Measurements from ENCODE around the gene ADAM8.

Gene ADAM8

GRCh38 chr10:133294189-133294588 is 17.5 kb upstream of the ADAM8 start:
- CTCF ChIA-PET: no interaction called here
- TF ChIP-seq HDGF (IDR thresholded peaks at IDR 0.05; ENCODE audit: borderline replicate concordance) (no peak), BHLHE40 (IDR thresholded peaks at IDR 0.05; ENCODE audit: borderline replicate concordance) (no peak), L3MBTL2 (conservative IDR thresholded peaks at IDR 0.05) (no peak), SUZ12 (IDR thresholded peaks at IDR 0.05) (no peak), ZNF384 (IDR thresholded peaks at IDR 0.05) (no peak), FOXK2 (IDR thresholded peaks at IDR 0.05) (no peak), FOXM1 (IDR thresholded peaks at IDR 0.05; ENCODE audit: borderline replicate concordance) (no peak), ELF4 (IDR thresholded peaks at IDR 0.05) (no peak), FOXA1 (IDR thresholded peaks at IDR 0.05) (no peak), CTBP1 (IDR thresholded peaks at IDR 0.05; ENCODE audit: borderline replicate concordance) (no peak), TARDBP (IDR thresholded peaks at IDR 0.05) (no peak), NFRKB (IDR thresholded peaks at IDR 0.05) (no peak), SP1 (IDR thresholded peaks at IDR 0.05) (no peak), LEF1 (IDR thresholded peaks at IDR 0.05; ENCODE audit: borderline replicate concordance) (no peak), ARNT (IDR thresholded peaks at IDR 0.05) (no peak), PKNOX1 (IDR thresholded peaks at IDR 0.05) (no peak)
- DNase-seq (ENCODE audit: extremely low spot score): no peak
- POLR2A ChIA-PET: no interaction called here

- POLR2A ChIA-PET: no interaction called here
- DNase-seq (ENCODE audit: extremely low spot score): no peak
- TF ChIP-seq PKNOX1 (IDR thresholded peaks at IDR 0.05) (no peak), BHLHE40 (IDR thresholded peaks at IDR 0.05; ENCODE audit: borderline replicate concordance) (no peak), LEF1 (IDR thresholded peaks at IDR 0.05; ENCODE audit: borderline replicate concordance) (no peak), SP1 (IDR thresholded peaks at IDR 0.05) (no peak), HDGF (IDR thresholded peaks at IDR 0.05; ENCODE audit: borderline replicate concordance) (no peak), NFRKB (IDR thresholded peaks at IDR 0.05) (no peak), FOXA1 (IDR thresholded peaks at IDR 0.05) (no peak), SUZ12 (IDR thresholded peaks at IDR 0.05) (no peak), ELF4 (IDR thresholded peaks at IDR 0.05) (no peak), ZNF384 (IDR thresholded peaks at IDR 0.05) (no peak), ARNT (IDR thresholded peaks at IDR 0.05) (no peak), FOXM1 (IDR thresholded peaks at IDR 0.05; ENCODE audit: borderline replicate concordance) (no peak), L3MBTL2 (conservative IDR thresholded peaks at IDR 0.05) (no peak), FOXK2 (IDR thresholded peaks at IDR 0.05) (no peak), TARDBP (IDR thresholded peaks at IDR 0.05) (no peak), CTBP1 (IDR thresholded peaks at IDR 0.05; ENCODE audit: borderline replicate concordance) (no peak)
- CTCF ChIA-PET: no interaction called here
Measured at GRCh38 chr10:133293810-133294119, 17.1 kb upstream of the ADAM8 start.

GRCh38 chr10:133292919-133293809 is 16.5 kb upstream of the ADAM8 start:
- CTCF ChIA-PET: no interaction called here
- POLR2A ChIA-PET: no interaction called here
- TF ChIP-seq FOXM1 (IDR thresholded peaks at IDR 0.05; ENCODE audit: borderline replicate concordance) (no peak), CTBP1 (IDR thresholded peaks at IDR 0.05; ENCODE audit: borderline replicate concordance) (no peak), TARDBP (IDR thresholded peaks at IDR 0.05) (no peak), HDGF (IDR thresholded peaks at IDR 0.05; ENCODE audit: borderline replicate concordance) (no peak), SP1 (IDR thresholded peaks at IDR 0.05) (no peak), NFRKB (IDR thresholded peaks at IDR 0.05) (no peak), BHLHE40 (IDR thresholded peaks at IDR 0.05; ENCODE audit: borderline replicate concordance) (no peak), PKNOX1 (IDR thresholded peaks at IDR 0.05) (no peak), FOXA1 (IDR thresholded peaks at IDR 0.05) (no peak), ZNF384 (IDR thresholded peaks at IDR 0.05) (no peak), SUZ12 (IDR thresholded peaks at IDR 0.05) (no peak), ELF4 (IDR thresholded peaks at IDR 0.05) (no peak), ARNT (IDR thresholded peaks at IDR 0.05) (no peak), LEF1 (IDR thresholded peaks at IDR 0.05; ENCODE audit: borderline replicate concordance) (no peak), L3MBTL2 (conservative IDR thresholded peaks at IDR 0.05) (no peak), FOXK2 (IDR thresholded peaks at IDR 0.05) (no peak)
- no peak for DNase-seq (ENCODE audit: extremely low spot score)

- POLR2A ChIA-PET: no interaction called here
- DNase-seq (ENCODE audit: extremely low spot score): no peak
- TF ChIP-seq FOXK2 (IDR thresholded peaks at IDR 0.05): no peak
- TF ChIP-seq ELF4 (IDR thresholded peaks at IDR 0.05): no peak
- no peak for TF ChIP-seq SP1 (IDR thresholded peaks at IDR 0.05)
- no peak for TF ChIP-seq ARNT (IDR thresholded peaks at IDR 0.05)
- no peak for TF ChIP-seq CTBP1 (IDR thresholded peaks at IDR 0.05; ENCODE audit: borderline replicate concordance)
- TF ChIP-seq L3MBTL2 (conservative IDR thresholded peaks at IDR 0.05): no peak
- no peak for TF ChIP-seq FOXM1 (IDR thresholded peaks at IDR 0.05; ENCODE audit: borderline replicate concordance)
- no peak for TF ChIP-seq ZNF384 (IDR thresholded peaks at IDR 0.05)
- TF ChIP-seq FOXA1 (IDR thresholded peaks at IDR 0.05): no peak
- no peak for TF ChIP-seq HDGF (IDR thresholded peaks at IDR 0.05; ENCODE audit: borderline replicate concordance)
- no peak for TF ChIP-seq BHLHE40 (IDR thresholded peaks at IDR 0.05; ENCODE audit: borderline replicate concordance)
- no peak for TF ChIP-seq TARDBP (IDR thresholded peaks at IDR 0.05)
- no peak for TF ChIP-seq PKNOX1 (IDR thresholded peaks at IDR 0.05)
- TF ChIP-seq SUZ12 (IDR thresholded peaks at IDR 0.05): no peak
- no peak for TF ChIP-seq LEF1 (IDR thresholded peaks at IDR 0.05; ENCODE audit: borderline replicate concordance)
- no peak for TF ChIP-seq NFRKB (IDR thresholded peaks at IDR 0.05)
- CTCF ChIA-PET: no interaction called here
Measured at GRCh38 chr10:133289761-133290160, 13.1 kb upstream of the ADAM8 start.
